GM21786 (cell line): ENCODE measurements around the gene PPIP5K1.
"Not testable (repeated sequence)": the region's sequence is repeated elsewhere in the genome, so short reads cannot be mapped to it uniquely, and the experiment has no call there.

Experiments
- ATAC-seq: cut with Tn5 transposase; IDR thresholded peaks from one replicate; pipeline ENCODE4 v1.9.1; 2021; ENCODE audit not compliant: unreplicated experiment

PPIP5K1 gene

GRCh38 chr15:43589778-43590466 lies at the start of gene PPIP5K1:
Gene PPIP5K1, minus strand, starts transcription at chr15:43590208. Its CDS starts 5,704 bp downstream, at chr15:43584504.
- peak; percentile 96 for ATAC-seq

DNA sequence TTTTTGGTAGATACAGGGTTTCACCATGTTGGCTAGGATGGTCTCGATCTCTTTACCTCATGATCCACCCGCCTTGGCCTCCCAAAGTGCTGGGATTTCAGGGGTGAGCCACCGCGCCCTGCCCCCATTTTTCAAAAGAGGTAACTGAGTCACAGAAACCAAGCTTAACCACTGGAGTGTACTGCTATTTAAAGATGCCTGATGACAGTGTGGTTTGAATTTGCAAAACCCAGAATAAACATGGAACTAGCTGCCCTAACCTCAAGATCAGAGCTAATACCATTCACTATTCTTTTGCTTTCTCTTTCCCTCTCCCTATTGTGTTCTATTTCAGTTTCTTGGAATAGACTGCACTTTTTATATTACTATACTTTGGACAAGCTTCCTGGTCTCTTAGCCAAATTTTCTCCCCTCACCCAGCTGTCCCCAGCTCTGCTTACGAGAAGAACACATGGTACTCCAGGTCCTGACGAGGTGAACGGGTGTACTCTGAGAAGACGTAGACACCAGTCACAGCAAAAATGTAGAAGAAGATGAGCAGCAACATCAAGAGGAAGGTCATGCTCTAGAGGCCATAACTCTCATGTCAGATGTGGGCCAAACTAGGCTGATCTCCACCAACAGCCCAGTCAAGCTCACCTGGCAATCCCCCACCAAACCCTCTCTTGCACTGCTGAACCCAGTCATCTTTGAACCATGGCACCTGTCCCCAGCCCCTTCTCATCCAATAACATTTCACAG lies 48.6 kb upstream of the PPIP5K1 start:
- ATAC-seq: peak; percentile 71

- ATAC-seq: not testable (repeated sequence)
Observed at GRCh38 chr15:43626937-43627336, 36.9 kb upstream of the PPIP5K1 start.

- no peak for ATAC-seq
Observed at GRCh38 chr15:43625106-43625505, 35.1 kb upstream of the PPIP5K1 start.

- ATAC-seq: not testable (repeated sequence)
Observed at GRCh38 chr15:43622068-43622799, 32.2 kb upstream of the PPIP5K1 start.

GRCh38 chr15:43618700-43619099 lies 28.7 kb upstream of the PPIP5K1 start, which contains the start of gene STRC:
Gene STRC, minus strand, starts transcription at chr15:43618800. Its CDS starts 78 bp downstream, at chr15:43618722.
- ATAC-seq: not testable (repeated sequence)

- ATAC-seq: not testable (repeated sequence)
Observed at GRCh38 chr15:43617750-43618149, 27.7 kb upstream of the PPIP5K1 start.

GRCh38 chr15:43602233-43602632 lies 12.2 kb upstream of the PPIP5K1 start:
- not testable (repeated sequence) for ATAC-seq

DNA sequence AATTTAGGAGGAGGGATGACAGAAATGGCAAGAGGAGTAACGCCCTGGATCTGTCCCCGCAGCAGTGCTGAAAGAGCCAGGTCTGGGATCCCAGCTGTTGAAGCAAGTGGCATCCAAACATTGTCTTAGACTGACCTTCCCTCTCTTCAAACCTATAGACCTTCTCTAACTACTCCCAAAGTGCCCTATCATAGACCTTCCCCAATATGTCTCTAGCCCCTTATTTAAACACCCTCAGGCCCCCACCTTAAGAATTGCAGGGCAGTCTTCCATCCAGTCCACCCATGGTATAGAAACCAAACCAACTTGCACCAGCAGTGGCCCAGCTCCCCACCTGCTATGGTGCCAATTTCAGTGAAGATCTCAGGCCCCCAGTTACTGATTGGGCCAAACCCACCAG lies 10.2 kb upstream of the PPIP5K1 start:
- not testable (repeated sequence) for ATAC-seq

GRCh38 chr15:43599131-43599530 lies 9.1 kb upstream of the PPIP5K1 start:
- ATAC-seq: not testable (repeated sequence)

DNA sequence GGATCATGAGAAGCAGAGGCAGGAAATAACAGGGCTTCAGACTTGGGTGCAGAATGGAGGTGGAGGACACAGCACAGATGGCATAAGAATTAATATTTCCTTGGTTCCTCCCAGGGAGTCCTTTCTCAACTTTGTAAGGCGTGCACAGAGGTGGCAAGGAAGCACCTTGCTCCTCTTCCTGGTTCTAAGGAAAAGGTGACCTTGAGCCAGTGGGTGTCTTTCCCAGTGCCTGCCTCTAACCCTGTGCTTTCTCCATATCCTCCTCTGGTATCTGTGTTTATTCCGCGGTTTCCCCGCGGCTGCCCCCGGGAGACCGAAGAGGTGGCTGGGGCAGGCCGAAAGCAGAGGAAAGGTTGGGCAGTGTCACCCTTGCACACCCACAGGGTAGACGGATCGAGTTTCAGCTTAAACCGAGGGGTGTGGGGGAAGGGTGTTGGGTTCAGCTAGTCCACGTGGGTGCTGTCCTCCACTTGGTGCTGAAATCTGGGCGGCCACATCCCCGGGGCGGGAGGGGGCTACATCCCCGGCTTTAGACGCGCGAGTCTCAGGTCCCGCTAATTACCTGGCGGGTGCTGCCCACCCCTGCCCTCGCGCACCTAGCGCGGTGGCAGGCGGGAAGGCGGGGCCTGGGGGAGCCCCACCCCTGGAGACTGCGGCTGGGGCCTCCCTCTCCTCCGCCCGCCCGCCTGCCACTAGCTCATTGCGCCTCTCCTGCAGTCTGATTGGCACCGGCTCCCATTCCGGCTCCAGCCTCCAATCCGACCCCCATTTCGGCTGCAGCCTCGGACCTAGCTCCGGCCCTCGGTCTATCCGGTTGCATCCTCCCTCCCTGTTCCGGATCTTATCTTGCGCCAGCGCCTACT lies 3.6 kb upstream of the PPIP5K1 start, which contains the start of gene CKMT1B:
TSS of gene CKMT1B (plus strand) at position 700 of the 863 bp plus-strand sequence. CDS start 192 bp downstream, outside the sequence.
- not testable (repeated sequence) for ATAC-seq

- ATAC-seq: not testable (repeated sequence)
Observed at GRCh38 chr15:43592841-43593240, 2.8 kb upstream of the PPIP5K1 start.

GRCh38 chr15:43574607-43575006 lies 15.4 kb downstream of the PPIP5K1 start:
- ATAC-seq: not testable (repeated sequence)

DNA sequence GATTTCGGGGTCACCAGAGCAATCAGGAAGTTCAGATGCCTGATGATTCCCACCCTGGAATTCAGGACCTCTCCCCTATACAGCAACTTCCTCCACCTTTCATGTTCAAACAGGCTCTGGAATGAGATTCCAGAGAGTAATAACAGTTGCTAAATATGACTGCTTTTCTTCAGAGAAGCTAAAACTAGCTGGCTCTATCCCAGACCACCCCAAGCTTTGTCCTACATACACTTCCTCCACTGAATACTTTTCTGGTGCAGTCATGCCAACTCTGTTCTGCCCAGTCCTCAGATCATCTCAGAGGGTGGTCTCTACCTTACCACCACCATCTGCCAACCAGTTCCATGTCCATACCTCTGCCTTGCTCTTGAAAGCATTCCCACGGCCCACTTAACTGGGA lies 23.4 kb downstream of the PPIP5K1 start:
- ATAC-seq: not testable (repeated sequence)

GRCh38 chr15:43563793-43564192 lies 26.2 kb downstream of the PPIP5K1 start:
- not testable (repeated sequence) for ATAC-seq

DNA sequence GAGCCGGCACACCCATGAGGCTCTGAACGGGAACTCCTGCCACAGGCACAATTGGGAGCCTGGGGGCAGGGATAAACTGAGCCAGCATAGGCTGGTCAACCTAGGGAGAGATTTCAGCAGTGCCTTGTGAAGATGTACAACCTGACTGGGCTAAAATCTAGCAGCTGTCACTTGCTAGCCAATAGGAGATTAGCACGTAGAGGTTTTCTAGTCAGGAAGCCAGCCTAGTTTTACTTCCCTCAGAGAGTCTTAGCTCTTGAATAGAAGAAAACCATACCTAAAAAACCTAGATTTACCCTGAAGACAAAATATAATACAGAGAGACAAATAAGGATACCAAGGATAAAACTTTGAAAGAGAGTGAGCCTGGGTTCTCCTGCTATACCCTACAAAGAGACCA lies 27.3 kb downstream of the PPIP5K1 start:
- ATAC-seq: not testable (repeated sequence)

GRCh38 chr15:43552986-43553385 lies 37.0 kb downstream of the PPIP5K1 start:
- ATAC-seq: no peak

DNA sequence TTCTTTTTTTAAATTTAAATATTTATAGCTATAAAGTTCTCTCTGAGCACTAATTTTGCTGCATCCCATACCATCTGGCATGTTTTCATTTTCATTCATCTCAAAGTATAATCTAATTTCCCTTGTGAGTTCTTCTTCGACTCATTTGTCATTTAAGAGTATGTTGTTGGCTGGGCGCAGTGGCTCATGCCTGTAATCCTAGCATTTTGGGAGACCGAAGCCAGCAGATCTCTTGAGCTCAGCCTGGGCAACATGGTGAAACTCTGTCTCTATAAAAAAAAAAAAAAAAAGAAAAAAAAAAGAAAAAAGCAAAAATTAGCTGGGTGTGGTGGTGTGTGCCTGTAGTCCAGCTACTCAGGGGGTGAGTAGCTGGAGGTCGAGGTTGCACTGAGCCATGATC lies 37.8 kb downstream of the PPIP5K1 start:
- ATAC-seq: no peak

DNA sequence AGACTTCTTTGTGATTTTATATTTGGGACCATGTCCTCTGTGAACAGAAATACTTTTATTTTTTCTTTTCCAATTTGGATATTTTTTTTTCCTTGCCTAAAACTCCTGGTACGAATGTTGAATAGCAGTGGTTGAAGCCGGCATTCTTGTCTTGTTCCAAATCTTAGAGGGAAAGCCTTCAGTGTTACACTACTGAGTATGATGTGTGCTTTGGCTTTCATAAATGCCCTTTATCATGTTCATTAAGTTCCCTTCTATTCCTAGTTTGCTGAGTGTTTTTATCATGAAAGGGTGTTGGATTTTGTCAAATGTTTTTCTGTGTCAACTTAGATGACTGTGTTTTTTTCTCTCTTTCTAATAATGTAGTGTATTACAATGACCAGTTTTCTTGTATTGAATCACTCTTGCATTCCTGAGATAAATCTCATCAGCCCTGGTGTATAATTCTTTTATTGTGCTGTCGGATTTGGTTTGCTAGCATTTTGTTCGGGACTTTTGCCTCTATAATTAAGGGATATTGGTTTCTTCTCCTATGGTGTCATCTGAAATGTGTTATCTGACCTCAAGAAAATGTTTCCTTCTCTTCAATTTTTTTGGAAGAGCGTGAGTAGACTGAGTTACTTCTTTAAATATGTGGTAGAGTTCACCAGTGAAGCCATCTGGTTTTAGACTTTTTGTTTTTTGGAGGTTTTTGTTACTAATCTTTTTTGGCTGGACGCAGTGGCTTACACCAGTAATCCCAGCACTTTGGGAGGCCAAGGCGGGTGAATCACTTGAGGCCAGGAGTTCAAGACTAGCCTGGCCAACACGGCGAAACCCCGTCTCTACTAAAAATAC lies 39.3 kb downstream of the PPIP5K1 start:
- no peak for ATAC-seq
